Measurements from ENCODE around the gene MAD1L1. TPM values are rescaled to one million over a fixed set of nuclear protein-coding genes. Genes with fewer than 3 reads are reported as not detected.

The MAD1L1 gene
- polyA plus RNA-seq, 4 donors: 12.3 to 21.7 (median 18.1) TPM

- WGBS, 3 donors: 81 to 90% (median 87%) methylated on average over 8 of the region's 8 CpGs
- FAIRE-seq (no peak), DNase-seq (no peak)
- H3K4me1 ChIP-seq (ENCODE audit: control insufficient read depth in 3 of 3, insufficient read depth in 2 of 3, low read depth in 1 of 3, low read length in 2 of 3): no peaks in the 10 kb centered on the region
- no peaks in the 10 kb centered on the region for H3K27me3 ChIP-seq (ENCODE audit: control insufficient read depth in 3 of 3, insufficient read depth in 3 of 3, low read length in 3 of 3)
- H3K9me3 ChIP-seq (ENCODE audit: control insufficient read depth in 2 of 2, insufficient read depth in 1 of 2, low read depth in 1 of 2, low read length in 1 of 2): no peaks in the 10 kb centered on the region
- peaks cover 0 to 14% (median 0%) of the 10 kb centered on the region in 3 donors for H3K36me3 ChIP-seq (ENCODE audit: control insufficient read depth in 3 of 3, insufficient read depth in 2 of 3, low read depth in 1 of 3, low read length in 3 of 3)
- no peak overlapping the region for H3K27ac ChIP-seq (ENCODE audit: low read depth in 1 of 3, low read length in 2 of 3)
- no peak overlapping the region for H3K4me3 ChIP-seq (ENCODE audit: low read depth in 1 of 3, low read length in 3 of 3)
Observed at GRCh38 chr7:2092279-2092678, 140.5 kb downstream of the MAD1L1 start.

DNA sequence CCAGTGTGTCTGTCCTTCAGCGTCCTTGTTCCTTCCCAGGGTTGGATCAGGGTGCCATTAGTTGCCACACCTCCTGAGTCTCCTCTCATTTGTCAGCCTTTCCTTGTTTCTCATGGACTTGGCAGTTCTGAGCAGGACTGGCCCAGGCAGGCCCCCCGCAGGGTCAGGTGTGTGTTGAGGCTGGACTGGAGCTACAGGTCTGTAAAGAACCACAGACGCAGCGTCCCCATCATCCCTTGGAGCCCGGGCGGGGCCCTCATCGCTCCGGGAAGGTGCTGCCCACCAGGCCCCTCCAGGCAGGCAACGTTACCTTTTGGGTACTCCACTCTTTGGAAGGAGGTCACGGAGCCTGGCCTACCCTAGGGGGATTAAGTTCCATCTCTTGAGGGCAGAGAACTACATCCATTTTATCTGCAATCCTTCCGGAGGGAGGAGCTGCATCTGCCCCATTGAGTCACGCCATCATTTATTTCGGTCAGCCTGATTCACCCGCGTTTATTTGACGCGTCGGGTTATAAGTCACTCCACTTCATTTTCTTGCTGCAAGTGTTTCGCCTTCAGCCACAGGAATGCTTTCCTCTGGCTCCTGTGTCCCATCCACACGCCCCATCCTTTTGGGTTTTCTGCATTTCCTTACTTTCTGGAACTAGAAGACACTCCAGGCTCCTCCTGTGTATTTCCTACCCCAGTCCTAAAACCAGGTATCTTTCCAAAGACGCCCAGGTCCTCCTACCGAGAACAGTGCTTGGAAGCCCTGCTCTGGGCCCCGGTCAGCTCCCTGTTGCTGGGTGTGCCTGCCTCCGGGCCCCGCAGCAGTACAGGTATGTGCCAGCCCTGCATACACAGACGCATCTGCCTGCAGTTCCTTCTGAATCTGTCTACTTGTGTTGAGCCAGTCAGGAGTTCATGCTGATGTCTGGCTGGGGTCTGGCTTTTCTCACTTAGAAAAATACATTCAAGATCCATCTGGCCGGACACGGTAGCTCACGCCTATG is 141.9 kb downstream of the MAD1L1 start:
- Histone ChIP-seq H3K36me3 (ENCODE audit: control insufficient read depth in 3 of 3, insufficient read depth in 2 of 3, low read depth in 1 of 3, low read length in 3 of 3) (peaks cover 0 to 12% (median 0%) of the 10 kb centered on the region in 3 donors), H3K27me3 (ENCODE audit: control insufficient read depth in 3 of 3, insufficient read depth in 3 of 3, low read length in 3 of 3) (no peaks in the 10 kb centered on the region), H3K9me3 (ENCODE audit: control insufficient read depth in 2 of 2, insufficient read depth in 1 of 2, low read depth in 1 of 2, low read length in 1 of 2) (no peaks in the 10 kb centered on the region), H3K4me3 (ENCODE audit: low read depth in 1 of 3, low read length in 3 of 3) (no peak overlapping the region), H3K4me1 (ENCODE audit: control insufficient read depth in 3 of 3, insufficient read depth in 2 of 3, low read depth in 1 of 3, low read length in 2 of 3) (no peaks in the 10 kb centered on the region), H3K27ac (ENCODE audit: low read depth in 1 of 3, low read length in 2 of 3) (no peak overlapping the region)
- WGBS, 3 donors: 95 to 96% (median 95%) methylated on average over 29 of the region's 29 CpGs
- DNase-seq: no peak
- FAIRE-seq: no peak

GRCh38 chr7:2088801-2089200 is 143.9 kb downstream of the MAD1L1 start:
- no peaks in the 10 kb centered on the region for H3K27me3 ChIP-seq (ENCODE audit: control insufficient read depth in 3 of 3, insufficient read depth in 3 of 3, low read length in 3 of 3)
- H3K4me1 ChIP-seq (ENCODE audit: control insufficient read depth in 3 of 3, insufficient read depth in 2 of 3, low read depth in 1 of 3, low read length in 2 of 3): no peaks in the 10 kb centered on the region
- no peak overlapping the region for H3K4me3 ChIP-seq (ENCODE audit: low read depth in 1 of 3, low read length in 3 of 3)
- H3K36me3 ChIP-seq (ENCODE audit: control insufficient read depth in 3 of 3, insufficient read depth in 2 of 3, low read depth in 1 of 3, low read length in 3 of 3): peaks cover 0 to 20% (median 0%) of the 10 kb centered on the region in 3 donors
- FAIRE-seq (no peak), DNase-seq (no peak)
- H3K9me3 ChIP-seq (ENCODE audit: control insufficient read depth in 2 of 2, insufficient read depth in 1 of 2, low read depth in 1 of 2, low read length in 1 of 2): no peaks in the 10 kb centered on the region
- H3K27ac ChIP-seq (ENCODE audit: low read depth in 1 of 3, low read length in 2 of 3): no peak overlapping the region
- WGBS, 3 donors: 93 to 96% (median 95%) methylated on average over 15 of the region's 15 CpGs

GRCh38 chr7:2087744-2088143 is 145.0 kb downstream of the MAD1L1 start:
- WGBS, 3 donors: 69 to 88% (median 85%) methylated on average over 11 of the region's 11 CpGs
- no peak for FAIRE-seq

GRCh38 chr7:2086229-2086628 is 146.5 kb downstream of the MAD1L1 start:
- no peak for DNase-seq
- Histone ChIP-seq H3K27ac (ENCODE audit: low read depth in 1 of 3, low read length in 2 of 3) (no peak overlapping the region), H3K9me3 (ENCODE audit: control insufficient read depth in 2 of 2, insufficient read depth in 1 of 2, low read depth in 1 of 2, low read length in 1 of 2) (no peaks in the 10 kb centered on the region), H3K4me3 (ENCODE audit: low read depth in 1 of 3, low read length in 3 of 3) (no peak overlapping the region), H3K36me3 (ENCODE audit: control insufficient read depth in 3 of 3, insufficient read depth in 2 of 3, low read depth in 1 of 3, low read length in 3 of 3) (peaks cover 0 to 31% (median 0%) of the 10 kb centered on the region in 3 donors), H3K27me3 (ENCODE audit: control insufficient read depth in 3 of 3, insufficient read depth in 3 of 3, low read length in 3 of 3) (no peaks in the 10 kb centered on the region), H3K4me1 (ENCODE audit: control insufficient read depth in 3 of 3, insufficient read depth in 2 of 3, low read depth in 1 of 3, low read length in 2 of 3) (no peaks in the 10 kb centered on the region)
- 63 to 81% (median 69%) methylated on average over 13 of the region's 13 CpGs for WGBS, 3 donors
- no peak for FAIRE-seq

More at GRCh38 chr7:2087744-2088143, 145.0 kb downstream of the MAD1L1 start:
- no peaks in the 10 kb centered on the region for H3K9me3 ChIP-seq (ENCODE audit: control insufficient read depth in 2 of 2, insufficient read depth in 1 of 2, low read depth in 1 of 2, low read length in 1 of 2)
- H3K27me3 ChIP-seq (ENCODE audit: control insufficient read depth in 3 of 3, insufficient read depth in 3 of 3, low read length in 3 of 3): no peaks in the 10 kb centered on the region
- DNase-seq: no peak
- peaks cover 0 to 29% (median 0%) of the 10 kb centered on the region in 3 donors for H3K36me3 ChIP-seq (ENCODE audit: control insufficient read depth in 3 of 3, insufficient read depth in 2 of 3, low read depth in 1 of 3, low read length in 3 of 3)
- no peak overlapping the region for H3K4me3 ChIP-seq (ENCODE audit: low read depth in 1 of 3, low read length in 3 of 3)
- H3K27ac ChIP-seq (ENCODE audit: low read depth in 1 of 3, low read length in 2 of 3): no peak overlapping the region
- H3K4me1 ChIP-seq (ENCODE audit: control insufficient read depth in 3 of 3, insufficient read depth in 2 of 3, low read depth in 1 of 3, low read length in 2 of 3): no peaks in the 10 kb centered on the region

- no peaks in the 10 kb centered on the region for H3K4me1 ChIP-seq (ENCODE audit: control insufficient read depth in 3 of 3, insufficient read depth in 2 of 3, low read depth in 1 of 3, low read length in 2 of 3)
- DNase-seq (no peak), FAIRE-seq (no peak)
- no peaks in the 10 kb centered on the region for H3K9me3 ChIP-seq (ENCODE audit: control insufficient read depth in 2 of 2, insufficient read depth in 1 of 2, low read depth in 1 of 2, low read length in 1 of 2)
- H3K27me3 ChIP-seq (ENCODE audit: control insufficient read depth in 3 of 3, insufficient read depth in 3 of 3, low read length in 3 of 3): no peaks in the 10 kb centered on the region
- 96 to 99% (median 97%) methylated on average over 15 to 16 of the region's 16 CpGs for WGBS, 3 donors
- H3K27ac ChIP-seq (ENCODE audit: low read depth in 1 of 3, low read length in 2 of 3): no peak overlapping the region
- H3K4me3 ChIP-seq (ENCODE audit: low read depth in 1 of 3, low read length in 3 of 3): no peak overlapping the region
- peaks cover 0 to 33% (median 0%) of the 10 kb centered on the region in 3 donors for H3K36me3 ChIP-seq (ENCODE audit: control insufficient read depth in 3 of 3, insufficient read depth in 2 of 3, low read depth in 1 of 3, low read length in 3 of 3)
Observed at GRCh38 chr7:2085804-2086203, 146.9 kb downstream of the MAD1L1 start.

DNA sequence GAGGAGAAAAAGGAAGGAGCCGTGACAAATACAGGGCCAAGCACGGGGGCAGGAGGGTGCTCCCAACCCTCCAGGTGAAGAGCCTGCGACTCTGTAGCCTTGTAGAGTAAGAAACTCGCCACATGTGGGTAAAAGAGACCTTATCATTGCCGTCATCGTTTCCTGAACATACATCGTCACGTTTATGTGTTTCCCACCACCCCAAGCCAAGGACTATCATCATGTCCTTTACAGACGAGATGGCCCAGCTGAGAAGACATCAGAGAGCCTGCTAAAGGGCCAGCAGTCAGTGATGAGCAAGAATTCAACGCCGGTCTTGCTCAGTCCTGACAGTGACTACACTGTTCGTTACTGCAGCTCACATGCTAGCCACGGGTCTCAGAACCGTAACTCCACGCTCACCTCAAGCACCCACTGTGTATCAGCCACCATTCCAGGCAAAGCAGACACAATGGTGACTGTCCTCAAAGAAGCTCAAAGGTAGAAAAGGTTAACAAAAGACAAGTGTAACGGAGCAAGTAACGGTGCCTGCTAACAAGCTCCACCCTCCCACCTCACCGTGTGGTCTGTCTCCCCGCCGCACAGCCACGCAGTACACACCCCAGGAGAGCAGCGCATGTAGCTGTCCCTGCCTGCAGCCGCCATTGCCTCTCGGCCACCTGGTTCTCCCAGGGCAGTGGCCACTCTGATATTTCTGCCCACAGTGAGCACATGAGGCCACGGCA is 147.8 kb downstream of the MAD1L1 start:
- peaks cover 0 to 26% (median 0%) of the 10 kb centered on the region in 3 donors for H3K36me3 ChIP-seq (ENCODE audit: control insufficient read depth in 3 of 3, insufficient read depth in 2 of 3, low read depth in 1 of 3, low read length in 3 of 3)
- H3K27ac ChIP-seq (ENCODE audit: low read depth in 1 of 3, low read length in 2 of 3): no peak overlapping the region
- H3K4me1 ChIP-seq (ENCODE audit: control insufficient read depth in 3 of 3, insufficient read depth in 2 of 3, low read depth in 1 of 3, low read length in 2 of 3): peaks cover 0 to under 1% (median 0%) of the 10 kb centered on the region in 3 donors
- H3K9me3 ChIP-seq (ENCODE audit: control insufficient read depth in 2 of 2, insufficient read depth in 1 of 2, low read depth in 1 of 2, low read length in 1 of 2): no peaks in the 10 kb centered on the region
- FAIRE-seq (no peak), DNase-seq (no peak)
- no peak overlapping the region for H3K4me3 ChIP-seq (ENCODE audit: low read depth in 1 of 3, low read length in 3 of 3)
- H3K27me3 ChIP-seq (ENCODE audit: control insufficient read depth in 3 of 3, insufficient read depth in 3 of 3, low read length in 3 of 3): no peaks in the 10 kb centered on the region
- 90 to 92% (median 91%) methylated on average over 25 of the region's 25 CpGs for WGBS, 3 donors

GRCh38 chr7:2084331-2084730 is 148.4 kb downstream of the MAD1L1 start:
- H3K9me3 ChIP-seq (ENCODE audit: control insufficient read depth in 2 of 2, insufficient read depth in 1 of 2, low read depth in 1 of 2, low read length in 1 of 2): no peaks in the 10 kb centered on the region
- WGBS, 3 donors: 86 to 93% (median 89%) methylated on average over 18 of the region's 18 CpGs
- no peaks in the 10 kb centered on the region for H3K27me3 ChIP-seq (ENCODE audit: control insufficient read depth in 3 of 3, insufficient read depth in 3 of 3, low read length in 3 of 3)
- H3K4me1 ChIP-seq (ENCODE audit: control insufficient read depth in 3 of 3, insufficient read depth in 2 of 3, low read depth in 1 of 3, low read length in 2 of 3): peaks cover 0 to 2% (median 0%) of the 10 kb centered on the region in 3 donors
- H3K36me3 ChIP-seq (ENCODE audit: control insufficient read depth in 3 of 3, insufficient read depth in 2 of 3, low read depth in 1 of 3, low read length in 3 of 3): peaks cover 0 to 23% (median 0%) of the 10 kb centered on the region in 3 donors
- FAIRE-seq (no peak), DNase-seq (no peak)
- no peak overlapping the region for H3K27ac ChIP-seq (ENCODE audit: low read depth in 1 of 3, low read length in 2 of 3)
- no peak overlapping the region for H3K4me3 ChIP-seq (ENCODE audit: low read depth in 1 of 3, low read length in 3 of 3)
